OCI-LY7 (cell line): Measurements from ENCODE around the gene PSMC3IP.
"Not testable (repeated sequence)": the region's sequence is repeated elsewhere in the genome, so short reads cannot be mapped to it uniquely, and the experiment has no call there.

ENCODE experiments used
- CTCF ChIP-seq: fragments of 200-600 bp; sonication (generic); conservative IDR thresholded peaks from 2 replicates; pipeline ENCODE4 v1.5.1; 2014; ENCODE audit warnings: mild to moderate bottlenecking, antibody characterized with exemption, low read length, moderate library complexity, mixed read lengths
- EZH2phosphoT487 ChIP-seq: fragments of 200-600 bp; sonication (generic); IDR thresholded peaks from 2 replicates; pipeline ENCODE4 v1.6.1; 2018; ENCODE audit warnings: low read depth, borderline replicate concordance, mild to moderate bottlenecking, mixed run types, antibody characterized with exemption, low read length, moderate library complexity, mixed read lengths

- not testable (repeated sequence) for TF ChIP-seq CTCF, EZH2phosphoT487
Observed at GRCh38 chr17:42552736-42553135, 24.8 kb downstream of the PSMC3IP start, which contains the start of gene HSD17B1.
